ENCODE results near the gene RNF224.
A peak's percentile ranks its signal among the peaks of the same experiment; 100 is the strongest.

Gene RNF224

GRCh38 chr9:137205126-137206069, 21.9 kb upstream of the RNF224 start, which contains the start of the genes NDOR1 and TMEM203:
TSS of gene NDOR1 (plus strand) at chr9:137205700. CDS start at chr9:137205778, 78 bp downstream.
TSS of gene TMEM203 (minus strand) at chr9:137205648. CDS start at chr9:137205414, 234 bp downstream.
- peaks cover 9% of the 10 kb centered on the region for H3K4me1 ChIP-seq (ENCODE audit: insufficient read depth, low read length)
- H3K27me3 ChIP-seq (ENCODE audit: insufficient read depth, low read length): no peaks in the 10 kb centered on the region
- peak within 1 kb of the TSS; percentile 99 for H3K4me3 ChIP-seq (ENCODE audit: low read length)
- H3K9ac ChIP-seq (ENCODE audit: low read depth, low read length): peak within 1 kb of the TSS; percentile 98
- peaks cover 20% of the 10 kb centered on the region; the same call in 1 of the 2 replicates for H3K36me3 ChIP-seq (ENCODE audit: insufficient read depth, low read depth, low read length)
- no peaks in the 10 kb centered on the region for H3K9me3 ChIP-seq (ENCODE audit: insufficient read depth, low read depth, low read length)
- no peak within 1 kb of the TSS for H3K27ac ChIP-seq (ENCODE audit: low read length)

GRCh38 chr9:137206602-137207001, 20.7 kb upstream of the RNF224 start:
- peaks cover 20% of the 10 kb centered on the region; the same call in 1 of the 2 replicates for H3K36me3 ChIP-seq (ENCODE audit: insufficient read depth, low read depth, low read length)
- H3K27ac ChIP-seq (ENCODE audit: low read length): no peak overlapping the region
- peaks cover 9% of the 10 kb centered on the region for H3K4me1 ChIP-seq (ENCODE audit: insufficient read depth, low read length)
- no peaks in the 10 kb centered on the region for H3K9me3 ChIP-seq (ENCODE audit: insufficient read depth, low read depth, low read length)
- peak overlapping the region; percentile 98; the same call in 1 of the 2 replicates for H3K9ac ChIP-seq (ENCODE audit: low read depth, low read length)
- no peaks in the 10 kb centered on the region for H3K27me3 ChIP-seq (ENCODE audit: insufficient read depth, low read length)
- peak overlapping the region; percentile 99 for H3K4me3 ChIP-seq (ENCODE audit: low read length)

- Histone ChIP-seq H3K9ac (ENCODE audit: low read depth, low read length) (no peak overlapping the region), H3K27me3 (ENCODE audit: insufficient read depth, low read length) (no peaks in the 10 kb centered on the region), H3K27ac (ENCODE audit: low read length) (no peak overlapping the region), H3K4me1 (ENCODE audit: insufficient read depth, low read length) (peaks cover 2% of the 10 kb centered on the region), H3K9me3 (ENCODE audit: insufficient read depth, low read depth, low read length) (no peaks in the 10 kb centered on the region), H3K4me3 (ENCODE audit: low read length) (no peak overlapping the region), H3K36me3 (ENCODE audit: insufficient read depth, low read depth, low read length) (peaks cover 37% of the 10 kb centered on the region)
These were observed 15.8 kb upstream of the RNF224 start for GRCh38 chr9:137211532-137211931.

- Histone ChIP-seq H3K27me3 (ENCODE audit: insufficient read depth, low read length) (no peaks in the 10 kb centered on the region), H3K27ac (ENCODE audit: low read length) (no peak overlapping the region), H3K9ac (ENCODE audit: low read depth, low read length) (no peak overlapping the region), H3K36me3 (ENCODE audit: insufficient read depth, low read depth, low read length) (peaks cover 32% of the 10 kb centered on the region), H3K9me3 (ENCODE audit: insufficient read depth, low read depth, low read length) (no peaks in the 10 kb centered on the region), H3K4me1 (ENCODE audit: insufficient read depth, low read length) (no peaks in the 10 kb centered on the region), H3K4me3 (ENCODE audit: low read length) (no peak overlapping the region)
These were observed 14.8 kb upstream of the RNF224 start for GRCh38 chr9:137212520-137212919.

- Histone ChIP-seq H3K9me3 (ENCODE audit: insufficient read depth, low read depth, low read length) (no peaks in the 10 kb centered on the region), H3K4me1 (ENCODE audit: insufficient read depth, low read length) (no peaks in the 10 kb centered on the region), H3K27me3 (ENCODE audit: insufficient read depth, low read length) (no peaks in the 10 kb centered on the region), H3K36me3 (ENCODE audit: insufficient read depth, low read depth, low read length) (peaks cover 29% of the 10 kb centered on the region), H3K4me3 (ENCODE audit: low read length) (no peak overlapping the region), H3K27ac (ENCODE audit: low read length) (no peak overlapping the region), H3K9ac (ENCODE audit: low read depth, low read length) (no peak overlapping the region)
These were observed 13.9 kb upstream of the RNF224 start for GRCh38 chr9:137213160-137214060.

DNA sequence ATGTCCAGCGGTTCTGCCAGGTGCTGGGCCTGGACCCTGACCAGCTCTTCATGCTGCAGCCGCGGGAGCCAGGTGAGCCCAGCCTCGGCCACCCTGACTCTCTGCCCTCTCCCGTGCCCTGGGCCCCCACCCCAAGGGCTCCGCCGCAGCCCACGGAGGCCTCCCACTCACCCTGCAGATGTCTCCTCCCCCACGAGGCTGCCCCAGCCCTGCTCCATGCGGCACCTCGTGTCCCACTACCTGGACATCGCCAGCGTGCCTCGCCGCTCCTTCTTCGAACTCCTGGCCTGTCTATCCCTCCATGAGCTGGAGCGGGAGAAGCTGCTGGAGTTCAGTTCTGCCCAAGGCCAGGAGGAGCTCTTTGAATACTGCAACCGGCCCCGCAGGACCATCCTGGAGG, 12.7 kb upstream of the RNF224 start:
- Histone ChIP-seq H3K9ac (ENCODE audit: low read depth, low read length) (no peak overlapping the region), H3K27me3 (ENCODE audit: insufficient read depth, low read length) (no peaks in the 10 kb centered on the region), H3K4me3 (ENCODE audit: low read length) (no peak overlapping the region), H3K27ac (ENCODE audit: low read length) (no peak overlapping the region), H3K36me3 (ENCODE audit: insufficient read depth, low read depth, low read length) (peaks cover 18% of the 10 kb centered on the region), H3K4me1 (ENCODE audit: insufficient read depth, low read length) (no peaks in the 10 kb centered on the region), H3K9me3 (ENCODE audit: insufficient read depth, low read depth, low read length) (no peaks in the 10 kb centered on the region)

- Histone ChIP-seq H3K9me3 (ENCODE audit: insufficient read depth, low read depth, low read length) (no peaks in the 10 kb centered on the region), H3K27me3 (ENCODE audit: insufficient read depth, low read length) (no peaks in the 10 kb centered on the region), H3K4me1 (ENCODE audit: insufficient read depth, low read length) (no peaks in the 10 kb centered on the region), H3K4me3 (ENCODE audit: low read length) (no peak overlapping the region), H3K27ac (ENCODE audit: low read length) (no peak overlapping the region), H3K9ac (ENCODE audit: low read depth, low read length) (no peak overlapping the region), H3K36me3 (ENCODE audit: insufficient read depth, low read depth, low read length) (peaks cover 18% of the 10 kb centered on the region)
These were observed 11.9 kb upstream of the RNF224 start for GRCh38 chr9:137215196-137215986.

DNA sequence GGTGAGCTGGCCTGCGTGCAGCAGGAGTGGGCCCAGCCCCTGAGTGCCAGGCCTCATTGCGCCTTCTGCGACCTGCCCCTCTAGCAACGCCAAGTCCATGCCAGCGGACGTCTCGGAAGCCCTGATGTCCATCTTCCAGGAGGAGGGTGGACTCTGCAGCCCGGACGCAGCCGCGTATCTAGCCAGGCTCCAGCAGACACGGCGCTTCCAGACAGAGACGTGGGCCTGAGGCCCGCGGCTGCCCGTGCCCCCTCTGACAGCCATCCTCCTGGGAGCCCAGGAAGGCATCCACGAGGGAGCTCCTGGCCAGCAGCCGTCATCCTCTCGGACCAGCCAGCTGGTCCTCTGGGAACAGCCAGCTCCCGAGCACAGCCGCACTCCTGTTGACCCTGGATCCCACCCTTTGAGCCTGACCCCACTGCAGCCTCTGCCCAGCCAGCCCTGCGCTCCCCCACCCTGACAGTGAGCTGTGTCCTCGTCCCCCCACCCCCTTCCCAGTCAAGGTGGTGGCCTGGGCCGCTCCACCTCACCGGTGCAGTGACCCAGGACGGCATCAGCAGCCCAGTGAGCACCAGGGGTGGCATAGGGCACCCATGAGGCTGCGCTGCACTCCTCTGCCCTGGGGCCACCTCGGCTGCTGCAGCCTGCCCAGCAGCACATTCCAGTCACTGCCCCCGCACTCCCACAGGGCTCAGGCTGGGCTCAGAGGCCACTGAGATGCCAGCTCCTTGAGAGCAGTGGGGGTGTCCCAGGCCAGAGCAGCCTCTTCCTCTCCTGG, 10.9 kb upstream of the RNF224 start:
- no peak overlapping the region for H3K27ac ChIP-seq (ENCODE audit: low read length)

DNA sequence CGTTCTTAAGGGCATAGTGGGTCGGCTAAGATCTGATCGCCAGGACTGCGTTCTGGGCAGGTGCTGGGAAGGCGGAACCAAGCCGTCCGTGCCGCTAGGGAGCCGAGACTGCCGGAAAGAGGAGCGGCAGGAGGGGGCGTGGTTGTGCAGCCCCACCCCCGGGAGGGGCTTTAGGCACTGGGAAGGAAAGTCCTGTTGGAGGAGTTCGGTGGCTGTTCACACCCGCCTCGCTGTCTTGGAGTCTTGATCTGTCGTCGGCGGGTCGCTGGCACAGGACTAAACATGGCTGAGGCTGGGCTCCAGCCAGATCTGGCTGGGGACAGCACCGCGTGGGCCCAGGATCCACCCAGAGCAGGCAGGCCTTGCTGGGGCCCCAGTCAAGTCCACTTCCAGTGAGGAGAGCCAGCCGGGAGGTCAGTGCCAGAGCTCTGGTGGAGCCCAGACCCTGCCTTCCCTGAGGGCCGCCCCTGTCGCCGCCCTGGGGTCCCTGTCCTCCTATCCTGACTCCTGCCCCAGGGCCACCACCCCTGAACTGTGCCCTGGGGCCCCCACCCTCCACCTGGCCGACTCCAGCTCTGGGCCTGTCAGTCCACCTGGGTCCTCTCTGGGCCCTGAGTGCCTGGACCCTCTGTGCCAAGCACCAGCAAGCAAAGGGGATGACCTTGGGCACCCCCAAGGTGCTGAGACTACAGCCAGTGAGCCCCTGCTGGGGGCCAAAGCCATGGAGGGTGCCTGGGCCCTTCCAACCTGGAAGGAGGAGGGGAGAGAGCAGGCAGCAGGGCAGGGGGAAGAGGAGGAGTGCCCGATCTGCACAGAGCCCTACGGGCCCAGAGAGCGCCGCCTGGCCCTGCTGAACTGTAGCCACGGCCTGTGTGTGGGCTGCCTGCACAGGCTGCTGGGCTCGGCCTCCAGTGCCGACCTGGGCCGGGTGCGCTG, 9.8 kb upstream of the RNF224 start:
- Histone ChIP-seq H3K9ac (ENCODE audit: low read depth, low read length) (no peak overlapping the region), H3K27ac (ENCODE audit: low read length) (no peak overlapping the region), H3K4me3 (ENCODE audit: low read length) (no peak overlapping the region), H3K27me3 (ENCODE audit: insufficient read depth, low read length) (peaks cover 3% of the 10 kb centered on the region), H3K4me1 (ENCODE audit: insufficient read depth, low read length) (no peaks in the 10 kb centered on the region), H3K9me3 (ENCODE audit: insufficient read depth, low read depth, low read length) (no peaks in the 10 kb centered on the region), H3K36me3 (ENCODE audit: insufficient read depth, low read depth, low read length) (peaks cover 18% of the 10 kb centered on the region)

More for the DNA sequence above, 10.9 kb upstream of the RNF224 start:
- no peaks in the 10 kb centered on the region for H3K4me1 ChIP-seq (ENCODE audit: insufficient read depth, low read length)
- no peak overlapping the region for H3K4me3 ChIP-seq (ENCODE audit: low read length)
- H3K9me3 ChIP-seq (ENCODE audit: insufficient read depth, low read depth, low read length): no peaks in the 10 kb centered on the region
- no peak overlapping the region for H3K9ac ChIP-seq (ENCODE audit: low read depth, low read length)
- H3K27me3 ChIP-seq (ENCODE audit: insufficient read depth, low read length): no peaks in the 10 kb centered on the region
- peaks cover 18% of the 10 kb centered on the region for H3K36me3 ChIP-seq (ENCODE audit: insufficient read depth, low read depth, low read length)

Measured in iPS-20b (cell line).